Activated CD8-positive, alpha-beta T cell treated with anti-CD3 and anti-CD28 coated beads, Interleukin-2, amount 10 ng/mL, durations not matched to agents 7 days and 5 days (primary cell): ENCODE data around the gene PREX1. TPM values are rescaled to one million over a fixed set of nuclear protein-coding genes. Genes with fewer than 3 reads are reported as not detected.

ENCODE experiments used
- ATAC-seq: fragments of 150-1000 bp; cut with Tn5 transposase; one replicate; pipeline ENCODE4 v1.10.0; 2021; ENCODE audit warnings: moderate library complexity
- CTCF ChIA-PET: fragments of 350-600 bp; sonication (Branson Sonifier 250); formaldehyde crosslinking; loops from one replicate; lab custom pipeline; 2021; ENCODE audit warnings: antibody characterized with exemption; lab: Charles Lee
- POLR2A ChIA-PET: fragments of 350-600 bp; sonication (Branson Sonifier 250); formaldehyde crosslinking; loops from one replicate; lab custom pipeline; 2021; ENCODE audit warnings: antibody characterized with exemption; lab: Charles Lee
- DNase-seq: peaks from one replicate; pipeline ENCODE4 v3.0.0-alpha.2; 2020
- H3K27ac Mint-ChIP-seq: one replicate; pipeline ENCODE4 v1.8.0; 2021; ENCODE audit warnings: mild to moderate bottlenecking, mixed read lengths
- H3K27me3 Mint-ChIP-seq: one replicate; pipeline ENCODE4 v1.8.0; 2021; ENCODE audit warnings: low read depth, mixed read lengths
- H3K36me3 Mint-ChIP-seq: one replicate; pipeline ENCODE4 v1.8.0; 2021; ENCODE audit warnings: low read depth, mixed read lengths
- H3K4me1 Mint-ChIP-seq: one replicate; pipeline ENCODE4 v1.8.0; 2021; ENCODE audit warnings: low read depth, mixed read lengths
- H3K4me3 Mint-ChIP-seq: one replicate; pipeline ENCODE4 v1.8.0; 2021; ENCODE audit warnings: mild to moderate bottlenecking, mixed read lengths
- H3K9me3 Mint-ChIP-seq: one replicate; pipeline ENCODE4 v1.8.0; 2022; ENCODE audit warnings: mixed read lengths; ENCODE audit not compliant: insufficient read depth
- total RNA-seq, 2 experiments: library from RNA; stranded (reverse); gene quantifications; one replicate each; pipeline ENCODE4 v1.2.3, GENCODE V29; 2021

Gene PREX1
- total RNA-seq, 2 experiments from 2014 or later: 146 to 152 TPM

- H3K27me3 Mint-ChIP-seq: no peaks in the 10 kb centered on the region
- H3K4me1 Mint-ChIP-seq: peaks cover 51% of the 10 kb centered on the region
- DNase-seq (no peak), ATAC-seq (no peak)
- ChIA-PET POLR2A (no interaction called here), CTCF (interaction anchor here (1.0 to 1.8 kb wide), 3 partner anchors 49 to 118 kb away, joined by 3 to 4 read pairs (median 4); no protein-coding TSS in a partner anchor)
- peaks cover 41% of the 10 kb centered on the region for H3K36me3 Mint-ChIP-seq
- peak overlapping the region; percentile 60 for H3K27ac Mint-ChIP-seq
- no peak overlapping the region for H3K4me3 Mint-ChIP-seq
- no peaks in the 10 kb centered on the region for H3K9me3 Mint-ChIP-seq
These were observed 40.7 kb downstream of the PREX1 start for GRCh38 chr20:48786951-48787705.

DNA sequence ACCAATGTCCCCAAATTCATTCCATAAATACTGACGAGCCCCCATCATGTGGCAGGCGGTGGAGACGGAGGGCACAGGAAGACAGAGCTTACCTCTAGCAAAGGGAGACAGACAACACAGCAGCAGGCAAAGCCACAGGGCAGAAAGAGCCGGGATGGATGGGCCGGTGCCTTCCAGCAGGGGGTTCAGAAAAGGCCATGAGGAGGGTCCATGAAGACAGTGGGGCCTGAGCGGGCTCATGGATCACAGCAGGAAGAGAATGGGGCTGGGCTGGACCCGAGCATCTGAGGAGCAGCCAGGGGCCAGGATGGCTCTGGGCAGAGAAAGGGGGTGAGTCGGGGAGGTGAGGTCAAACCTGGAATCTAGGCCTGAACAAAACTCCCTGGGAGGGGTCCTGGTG lies 42.0 kb downstream of the PREX1 start:
- H3K4me3 Mint-ChIP-seq: no peak overlapping the region
- H3K36me3 Mint-ChIP-seq: peaks cover 37% of the 10 kb centered on the region
- no peaks in the 10 kb centered on the region for H3K27me3 Mint-ChIP-seq
- POLR2A ChIA-PET: interaction anchor here (0.5 kb wide), 1 partner anchor 314 kb away, joined by 4 read pairs; no protein-coding TSS in a partner anchor
- no peak for DNase-seq
- H3K9me3 Mint-ChIP-seq: no peaks in the 10 kb centered on the region
- CTCF ChIA-PET: no interaction called here
- H3K4me1 Mint-ChIP-seq: peaks cover 42% of the 10 kb centered on the region
- peak overlapping the region; percentile 58 for H3K27ac Mint-ChIP-seq
- ATAC-seq: no peak

- H3K36me3 Mint-ChIP-seq: peaks cover 43% of the 10 kb centered on the region
- no peak for ATAC-seq
- ChIA-PET CTCF (no interaction called here), POLR2A (interaction anchor here (0.5 kb wide), 1 partner anchor 313 kb away, joined by 4 read pairs; no protein-coding TSS in a partner anchor)
- no peak overlapping the region for H3K4me3 Mint-ChIP-seq
- H3K27me3 Mint-ChIP-seq: no peaks in the 10 kb centered on the region
- DNase-seq: no peak
- no peak overlapping the region for H3K27ac Mint-ChIP-seq
- peaks cover 42% of the 10 kb centered on the region for H3K4me1 Mint-ChIP-seq
- no peaks in the 10 kb centered on the region for H3K9me3 Mint-ChIP-seq
These were observed 42.5 kb downstream of the PREX1 start for GRCh38 chr20:48785256-48785655.

GRCh38 chr20:48784273-48784641 lies 43.5 kb downstream of the PREX1 start:
- Mint-ChIP-seq H3K36me3 (peaks cover 44% of the 10 kb centered on the region), H3K27me3 (no peaks in the 10 kb centered on the region), H3K4me1 (peaks cover 42% of the 10 kb centered on the region), H3K4me3 (no peak overlapping the region), H3K9me3 (peaks cover 5% of the 10 kb centered on the region), H3K27ac (no peak overlapping the region)
- POLR2A ChIA-PET: no interaction called here
- CTCF ChIA-PET: interaction anchor here (1.2 kb wide), 1 partner anchor 33 kb away, joined by 3 read pairs; no protein-coding TSS in a partner anchor
- DNase-seq (no peak), ATAC-seq (no peak)

DNA sequence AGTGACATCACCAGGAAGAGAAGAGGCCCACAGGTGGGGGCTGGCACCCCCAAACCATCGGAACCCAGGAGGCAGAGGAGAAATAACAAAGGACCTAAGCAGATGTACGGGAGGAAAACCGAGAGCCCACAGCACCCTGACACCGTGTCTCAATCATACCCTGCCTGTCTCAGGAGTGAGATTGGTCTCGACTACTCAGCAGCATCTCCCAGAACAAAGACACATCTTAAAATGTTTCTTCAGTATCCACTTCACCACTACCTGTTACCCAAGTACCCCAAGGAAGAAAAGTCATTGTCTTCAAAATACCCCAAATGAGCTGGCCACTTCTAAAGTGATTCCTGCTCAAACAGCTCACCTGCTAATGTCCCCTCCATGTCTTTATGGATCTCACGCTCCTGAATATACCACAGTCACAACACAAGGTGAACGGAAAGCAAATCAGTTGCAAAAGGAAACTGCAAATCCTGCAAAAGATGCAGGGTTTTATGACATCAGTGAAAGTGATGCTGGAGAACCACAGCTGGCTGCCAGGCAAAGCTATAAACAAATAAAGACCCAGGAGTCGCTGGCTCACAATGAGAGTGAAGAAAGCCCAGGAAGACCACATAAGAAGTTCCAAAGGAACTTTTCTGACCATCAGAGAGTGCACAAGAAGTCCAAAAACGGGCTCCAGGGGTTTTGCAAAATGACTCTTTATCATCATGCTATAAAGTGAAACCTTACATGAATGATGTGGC lies 44.1 kb downstream of the PREX1 start:
- Mint-ChIP-seq H3K4me1 (peaks cover 39% of the 10 kb centered on the region), H3K9me3 (peaks cover 5% of the 10 kb centered on the region), H3K36me3 (peaks cover 44% of the 10 kb centered on the region), H3K4me3 (no peak overlapping the region), H3K27ac (no peak overlapping the region), H3K27me3 (no peaks in the 10 kb centered on the region)
- CTCF ChIA-PET: interaction anchor here (0.8 to 1.3 kb wide), 3 partner anchors 9 to 34 kb away, joined by 3 read pairs; no protein-coding TSS in a partner anchor
- POLR2A ChIA-PET: no interaction called here
- DNase-seq: peak; percentile 62
- ATAC-seq: peak; percentile 55

- CTCF ChIA-PET: interaction anchor here (1.3 kb wide), 1 partner anchor 14 kb away, joined by 3 read pairs; no protein-coding TSS in a partner anchor
- ATAC-seq: no peak
- H3K27me3 Mint-ChIP-seq: no peaks in the 10 kb centered on the region
- no peak overlapping the region for H3K27ac Mint-ChIP-seq
- no peak overlapping the region for H3K4me3 Mint-ChIP-seq
- POLR2A ChIA-PET: no interaction called here
- H3K4me1 Mint-ChIP-seq: peaks cover 34% of the 10 kb centered on the region
- H3K9me3 Mint-ChIP-seq: peaks cover 5% of the 10 kb centered on the region
- peaks cover 42% of the 10 kb centered on the region for H3K36me3 Mint-ChIP-seq
- no peak for DNase-seq
These were observed 44.9 kb downstream of the PREX1 start for GRCh38 chr20:48782901-48783308.

GRCh38 chr20:48782053-48782452 lies 45.7 kb downstream of the PREX1 start:
- Mint-ChIP-seq H3K36me3 (peaks cover 45% of the 10 kb centered on the region), H3K27ac (no peak overlapping the region), H3K9me3 (peaks cover 5% of the 10 kb centered on the region), H3K27me3 (no peaks in the 10 kb centered on the region), H3K4me1 (peaks cover 34% of the 10 kb centered on the region), H3K4me3 (no peak overlapping the region)
- no peak for ATAC-seq
- ChIA-PET CTCF (interaction anchor here (1.1 kb wide), 1 partner anchor 15 kb away, joined by 3 read pairs; no protein-coding TSS in a partner anchor), POLR2A (no interaction called here)
- DNase-seq: no peak

DNA sequence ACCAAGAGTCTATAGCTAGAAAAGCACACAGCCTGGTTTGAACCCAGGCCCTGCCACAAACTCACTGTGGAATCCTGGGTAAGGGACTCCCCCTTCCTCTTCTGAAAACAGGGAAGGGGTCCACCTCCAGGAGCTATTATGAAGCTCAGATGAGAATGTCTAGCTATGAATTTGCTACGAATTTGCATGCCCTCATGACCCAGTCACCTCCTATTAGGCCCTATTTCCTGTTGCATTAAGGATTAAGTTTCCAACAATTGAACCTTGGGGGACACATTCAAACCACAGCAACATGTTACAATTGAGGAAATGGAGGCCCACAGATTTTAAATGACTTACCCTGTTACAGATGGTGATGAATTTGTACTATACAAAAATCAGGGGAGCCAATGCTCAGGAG lies 46.2 kb downstream of the PREX1 start:
- H3K27me3 Mint-ChIP-seq: no peaks in the 10 kb centered on the region
- peaks cover 36% of the 10 kb centered on the region for H3K4me1 Mint-ChIP-seq
- CTCF ChIA-PET: interaction anchor here (1.1 kb wide), 1 partner anchor 15 kb away, joined by 3 read pairs; no protein-coding TSS in a partner anchor
- H3K4me3 Mint-ChIP-seq: no peak overlapping the region
- POLR2A ChIA-PET: no interaction called here
- ATAC-seq (no peak), DNase-seq (no peak)
- H3K9me3 Mint-ChIP-seq: peaks cover 8% of the 10 kb centered on the region
- H3K27ac Mint-ChIP-seq: no peak overlapping the region
- H3K36me3 Mint-ChIP-seq: peaks cover 48% of the 10 kb centered on the region

- DNase-seq: no peak
- ChIA-PET POLR2A (interaction anchor here (1.0 kb wide), 1 partner anchor 60 kb away, joined by 3 read pairs; no protein-coding TSS in a partner anchor), CTCF (no interaction called here)
- no peak overlapping the region for H3K27ac Mint-ChIP-seq
- H3K4me1 Mint-ChIP-seq: peaks cover 52% of the 10 kb centered on the region
- H3K4me3 Mint-ChIP-seq: no peak overlapping the region
- H3K27me3 Mint-ChIP-seq: no peaks in the 10 kb centered on the region
- H3K36me3 Mint-ChIP-seq: peaks cover 59% of the 10 kb centered on the region
- no peak for ATAC-seq
- H3K9me3 Mint-ChIP-seq: peaks cover 9% of the 10 kb centered on the region
These were observed 48.4 kb downstream of the PREX1 start for GRCh38 chr20:48779435-48779834.

- Mint-ChIP-seq H3K27me3 (no peaks in the 10 kb centered on the region), H3K4me3 (no peak overlapping the region), H3K9me3 (peaks cover 9% of the 10 kb centered on the region), H3K4me1 (peaks cover 68% of the 10 kb centered on the region), H3K36me3 (peaks cover 70% of the 10 kb centered on the region), H3K27ac (no peak overlapping the region)
- ChIA-PET CTCF (no interaction called here), POLR2A (no interaction called here)
- no peak for ATAC-seq
- no peak for DNase-seq
These were observed 50.0 kb downstream of the PREX1 start for GRCh38 chr20:48777821-48778220.

DNA sequence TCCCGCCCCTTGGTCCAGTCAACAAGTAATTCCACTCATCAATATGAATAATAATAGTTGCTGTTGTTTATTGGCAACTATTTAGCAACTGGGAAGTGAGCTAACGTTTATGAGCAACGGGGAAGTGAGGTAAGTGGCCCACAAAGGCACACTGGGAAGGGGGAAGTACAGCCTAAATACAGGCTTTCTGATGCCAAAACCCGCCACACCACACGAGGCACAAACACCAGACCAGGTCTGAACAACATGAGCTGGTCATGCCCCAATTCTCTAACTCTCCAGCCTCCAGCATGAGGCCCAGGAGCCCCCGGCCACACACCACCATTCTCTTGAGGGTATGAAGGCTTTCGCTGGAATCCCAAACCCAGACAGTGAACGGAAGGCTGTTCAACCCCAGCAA lies 50.8 kb downstream of the PREX1 start:
- Mint-ChIP-seq H3K36me3 (peaks cover 73% of the 10 kb centered on the region), H3K27me3 (no peaks in the 10 kb centered on the region), H3K4me3 (no peak overlapping the region), H3K9me3 (peaks cover 9% of the 10 kb centered on the region), H3K27ac (peak overlapping the region; percentile 48), H3K4me1 (peaks cover 76% of the 10 kb centered on the region)
- DNase-seq (no peak), ATAC-seq (no peak)
- POLR2A ChIA-PET: no interaction called here
- CTCF ChIA-PET: interaction anchor here (0.6 kb wide), 1 partner anchor 70 kb away, joined by 3 read pairs; no protein-coding TSS in a partner anchor
